ENCODE data around the gene ACTR3.

DNA sequence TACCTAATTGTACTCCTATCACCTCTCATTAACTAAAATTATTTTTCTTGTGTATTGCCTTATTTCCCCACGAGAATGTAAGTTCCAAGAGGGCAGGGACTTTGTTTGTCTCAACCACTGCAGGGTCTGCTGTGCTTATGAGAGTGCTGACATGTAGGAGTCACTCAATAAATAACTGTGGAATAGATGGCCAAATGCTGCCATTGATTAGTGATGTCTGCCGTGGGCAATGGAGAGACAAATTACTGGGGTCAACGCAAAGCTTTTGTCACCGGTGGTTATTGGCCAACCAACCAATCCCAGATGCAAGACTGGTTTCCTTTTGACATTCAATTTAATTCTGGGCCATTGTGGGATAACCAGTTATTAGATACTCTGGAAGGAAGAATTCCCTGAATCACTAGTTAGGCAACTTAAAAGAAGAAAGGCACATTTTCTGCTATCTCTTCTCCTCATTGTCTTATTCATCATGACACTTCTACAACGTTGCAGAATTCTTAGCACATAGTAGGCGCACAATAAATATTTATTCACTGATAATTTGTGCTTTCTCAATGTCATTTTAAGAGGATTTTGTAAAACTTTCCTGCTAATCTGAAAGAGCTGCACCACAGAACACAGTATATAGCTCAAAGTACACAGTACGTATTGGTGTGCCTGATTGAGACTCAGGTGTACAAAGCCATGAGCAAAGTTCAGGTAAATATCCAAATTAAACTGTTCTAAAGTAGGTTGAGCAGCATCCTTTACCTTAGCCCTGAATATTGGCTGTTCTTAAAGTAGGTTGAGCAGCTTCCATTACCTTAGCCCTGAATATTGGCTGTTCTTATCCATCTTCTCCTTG lies 95.9 kb downstream of the ACTR3 start:
- no peak for TF ChIP-seq EZH2phosphoT487 (IDR thresholded peaks at IDR 0.05; ENCODE audit: insufficient read depth, low read depth)
- TF ChIP-seq EZH2 (IDR thresholded peaks at IDR 0.05; ENCODE audit: insufficient read depth, poor library complexity, severe bottlenecking) = no peak

Measured in GM23248 (cell line).